IMR-90 (cell line): ENCODE results near the gene MCF2L. TPM values are rescaled to one million over a fixed set of nuclear protein-coding genes. Genes with fewer than 3 reads are reported as not detected.

ENCODE experiments used
- ATAC-seq: fragments of 200-7000 bp; cut with Tn5 transposase; 2 replicates; pipeline ENCODE4 v1.9.1; 2020; ENCODE audit warnings: low read depth, mild to moderate bottlenecking, moderate library complexity
- BruUV-seq: library from RNA; stranded (reverse); fragments of 400-500 nt; replicated peaks from 2 replicates; lab custom pipeline; 2021; lab: Mats Ljungman, UMichigan
- CTCF ChIA-PET: fragments of 300-600 bp; formaldehyde crosslinking; extraction: SDS; loops from one replicate; lab custom pipeline; 2021; ENCODE audit warnings: antibody characterized with exemption; lab: Yijun Ruan, JAX
- POLR2A ChIA-PET: fragments of 300-600 bp; sonication (Branson Sonifier 250); formaldehyde crosslinking; loops from one replicate; lab custom pipeline; 2022; ENCODE audit warnings: antibody characterized with exemption; ENCODE audit not compliant: unreplicated experiment; lab: Charles Lee
- DNase-seq: peaks from one replicate; pipeline ENCODE4 v3.0.0; 2013
- H2AFZ ChIP-seq: replicated peaks from 2 replicates; pipeline ENCODE3; 2013; ENCODE audit warnings: low read length, mild to moderate bottlenecking; ENCODE audit not compliant: poor library complexity
- H2AK5ac ChIP-seq: 2 replicates; pipeline ENCODE4 v1.6.1; 2013; ENCODE audit warnings: low read depth, low read length, inconsistent platforms
- H2AK9ac ChIP-seq: replicated peaks from 2 replicates; pipeline ENCODE3; 2013; ENCODE audit warnings: mild to moderate bottlenecking, low read depth, low read length, moderate library complexity; ENCODE audit not compliant: poor library complexity
- H2BK120ac ChIP-seq: 2 replicates; pipeline ENCODE4 v1.6.1; 2013; ENCODE audit warnings: low read depth, low read length, inconsistent platforms
- H2BK15ac ChIP-seq: 3 replicates; pipeline ENCODE4 v1.6.1; 2013; ENCODE audit warnings: low read depth, low read length, inconsistent platforms
- H2BK20ac ChIP-seq: 2 replicates; pipeline ENCODE4 v1.6.1; 2013; ENCODE audit warnings: low read depth, mild to moderate bottlenecking, inconsistent platforms, low read length, moderate library complexity
- H2BK5ac ChIP-seq: 2 replicates; pipeline ENCODE4 v1.6.1; 2013; ENCODE audit warnings: mild to moderate bottlenecking, low read depth, low read length, inconsistent platforms; ENCODE audit not compliant: poor library complexity, severe bottlenecking
- H3K14ac ChIP-seq: replicated peaks from 2 replicates; pipeline ENCODE4 v1.6.1; 2013; ENCODE audit warnings: low read depth, low read length, inconsistent platforms
- H3K18ac ChIP-seq: 2 replicates; pipeline ENCODE4 v1.6.1; 2013; ENCODE audit warnings: low read depth, low read length, control low read depth
- H3K23ac ChIP-seq: 2 replicates; pipeline ENCODE4 v1.6.1; 2013; ENCODE audit warnings: low read depth, low read length, inconsistent platforms
- H3K27ac ChIP-seq: 2 replicates; pipeline ENCODE4 v1.5.1; 2013; ENCODE audit warnings: mild to moderate bottlenecking, control low read depth, low read length; ENCODE audit not compliant: insufficient read depth
- H3K27me3 ChIP-seq: 2 replicates; pipeline ENCODE4 v1.6.1; 2013; ENCODE audit warnings: low read length; ENCODE audit not compliant: control insufficient read depth, insufficient read depth
- H3K36me3 ChIP-seq: 2 replicates; pipeline ENCODE4 v1.6.1; 2013; ENCODE audit warnings: low read length, mixed read lengths; ENCODE audit not compliant: control insufficient read depth, insufficient read depth
- H3K4ac ChIP-seq: 2 replicates; pipeline ENCODE4 v1.6.1; 2013; ENCODE audit warnings: low read depth, low read length, inconsistent platforms
- H3K4me1 ChIP-seq: 2 replicates; pipeline ENCODE4 v1.6.1; 2013; ENCODE audit warnings: low read length, mixed read lengths; ENCODE audit not compliant: control insufficient read depth, insufficient read depth
- H3K4me2 ChIP-seq: 2 replicates; pipeline ENCODE4 v1.6.1; 2013; ENCODE audit warnings: low read depth, mild to moderate bottlenecking, control low read depth, low read length, moderate library complexity
- H3K4me3 ChIP-seq: 2 replicates; pipeline ENCODE4 v1.5.1; 2013; ENCODE audit warnings: low read depth, mild to moderate bottlenecking, control low read depth, low read length, moderate library complexity; ENCODE audit not compliant: insufficient read depth
- H3K56ac ChIP-seq: 2 replicates; pipeline ENCODE4 v1.6.1; 2013; ENCODE audit warnings: low read length, inconsistent platforms; ENCODE audit not compliant: insufficient read depth; ENCODE audit errors: extremely low read depth
- H3K79me1 ChIP-seq, 2 experiments: 2 replicates each; pipeline ENCODE4 v1.6.1; 2013; ENCODE audit warnings: low read length in 2 of 2, inconsistent platforms in 1 of 2, low read depth in 1 of 2
- H3K9ac ChIP-seq: 2 replicates; pipeline ENCODE4 v1.6.1; 2013; ENCODE audit warnings: low read depth, low read length, control low read depth
- H3K9me1 ChIP-seq: 2 replicates; pipeline ENCODE4 v1.6.1; 2013; ENCODE audit warnings: low read length, inconsistent platforms; ENCODE audit not compliant: insufficient read depth
- H3K9me3 ChIP-seq: 2 replicates; pipeline ENCODE4 v1.6.1; 2013; ENCODE audit warnings: low read length; ENCODE audit not compliant: control insufficient read depth, insufficient read depth
- H4K20me1 ChIP-seq: 2 replicates; pipeline ENCODE4 v1.6.1; 2013; ENCODE audit warnings: low read length, inconsistent platforms; ENCODE audit not compliant: insufficient read depth
- H4K5ac ChIP-seq: 2 replicates; pipeline ENCODE4 v1.6.1; 2013; ENCODE audit warnings: mild to moderate bottlenecking, low read depth, low read length, control low read depth
- H4K8ac ChIP-seq, 2 experiments: 2 replicates each; pipeline ENCODE4 v1.6.1; 2013; ENCODE audit warnings: low read depth in 2 of 2, low read length in 2 of 2, control low read depth in 1 of 2, inconsistent platforms in 1 of 2
- H4K91ac ChIP-seq: 2 replicates; pipeline ENCODE4 v1.6.1; 2013; ENCODE audit warnings: low read depth, low read length, inconsistent platforms; ENCODE audit not compliant: insufficient read depth
- BHLHE40 ChIP-seq: fragments of 150-350 bp; IDR thresholded peaks from 2 replicates; pipeline ENCODE4 v1.6.1; 2016; ENCODE audit warnings: mild to moderate bottlenecking, low read depth, low read length
- CEBPB ChIP-seq: IDR thresholded peaks from 2 replicates; pipeline ENCODE4 v1.6.1; 2012; ENCODE audit warnings: low read depth, low read length, improper control_type of control experiment
- CHD1 ChIP-seq: IDR thresholded peaks from 2 replicates; pipeline ENCODE4 v1.6.1; 2012; ENCODE audit warnings: low read depth, low read length, improper control_type of control experiment
- CTCF ChIP-seq: conservative IDR thresholded peaks from 2 replicates; pipeline ENCODE4 v1.5.1; 2012; ENCODE audit warnings: mild to moderate bottlenecking, low read depth, low read length, improper control_type of control experiment
- ELK1 ChIP-seq: fragments of 150-350 bp; IDR thresholded peaks from 2 replicates; pipeline ENCODE4 v1.6.1; 2016; ENCODE audit warnings: low read depth, mild to moderate bottlenecking, low read length, moderate library complexity, borderline replicate concordance
- MAZ ChIP-seq: IDR thresholded peaks from 2 replicates; pipeline ENCODE4 v1.6.1; 2012; ENCODE audit warnings: low read depth, mild to moderate bottlenecking, low read length, improper control_type of control experiment, moderate library complexity, borderline replicate concordance
- MXI1 ChIP-seq: IDR thresholded peaks from 2 replicates; pipeline ENCODE4 v1.6.1; 2012; ENCODE audit warnings: low read depth, mild to moderate bottlenecking, low read length, moderate library complexity, borderline replicate concordance
- NFE2L2 ChIP-seq: fragments of 150-350 bp; IDR thresholded peaks from 2 replicates; pipeline ENCODE4 v1.6.1; 2016; ENCODE audit warnings: low read depth, mild to moderate bottlenecking, low read length
- RAD21 ChIP-seq: IDR thresholded peaks from 2 replicates; pipeline ENCODE4 v1.6.1; 2012; ENCODE audit warnings: low read length, improper control_type of control experiment
- RCOR1 ChIP-seq: IDR thresholded peaks from 2 replicates; pipeline ENCODE4 v1.6.1; 2012; ENCODE audit warnings: mild to moderate bottlenecking, low read length, improper control_type of control experiment; ENCODE audit not compliant: insufficient replicate concordance
- RFX5 ChIP-seq: IDR thresholded peaks from 2 replicates; pipeline ENCODE4 v1.8.0; 2012; ENCODE audit warnings: low read depth, mild to moderate bottlenecking, low read length, moderate library complexity
- WGBS, 2 experiments: methylation state at CpG; one replicate each; pipeline versions ENCODE4 v1.1.5 to v1.1.7; 2013; ENCODE audit warnings: missing lambda C conversion rate in 2 of 2; ENCODE audit not compliant: insufficient read length in 1 of 2; ENCODE audit errors: extremely low coverage in 2 of 2; 5-methylcytosine and 5-hydroxymethylcytosine counted together
- dilution Hi-C: fragments of 300-500 bp; cut with HindIII; formaldehyde crosslinking; loops from one replicate; pipeline ENCODE4 v1.14.3; 2018; ENCODE audit warnings: low sequenced_read_pairs; ENCODE audit not compliant: unreplicated experiment
- in situ Hi-C: fragments of 300-500 bp; cut with MboI; formaldehyde crosslinking; loops from 3 replicates; pipeline ENCODE4 v1.14.3; 2019; ENCODE audit warnings: low sequenced_read_pairs, inconsistent platforms, mixed read lengths
- intact Hi-C: fragments of 100-400 bp; cut with micrococcal nuclease; formaldehyde crosslinking; loops from 2 replicates; pipeline ENCODE4 v1.10.0; 2022
- polyA plus RNA-seq, 3 experiments: library from polyadenylated mRNA; depleted of rRNA; stranded (reverse); fragments of >200 nt; gene quantifications; 2 replicates each; pipeline ENCODE4 v1.2.3, GENCODE V29; 2012; ENCODE audit warnings: low replicate concordance in 1 of 3
- total RNA-seq: library from RNA; depleted of rRNA; stranded (reverse); fragments of >200 nt; gene quantifications from 2 replicates; pipeline ENCODE4 v1.2.3, GENCODE V29; 2012
- TF ChIP-seq, protein P1 (sequence below): fragments of 150-350 bp; IDR thresholded peaks from 2 replicates; pipeline ENCODE4 v1.6.1; 2017; ENCODE audit warnings: mild to moderate bottlenecking, antibody characterized with exemption, low read length, low read depth

The MCF2L gene
- total and polyA plus RNA-seq, 2 of the 4 experiments (the other 2 are of a cell fraction): 0.18 TPM; not detected in 1

DNA sequence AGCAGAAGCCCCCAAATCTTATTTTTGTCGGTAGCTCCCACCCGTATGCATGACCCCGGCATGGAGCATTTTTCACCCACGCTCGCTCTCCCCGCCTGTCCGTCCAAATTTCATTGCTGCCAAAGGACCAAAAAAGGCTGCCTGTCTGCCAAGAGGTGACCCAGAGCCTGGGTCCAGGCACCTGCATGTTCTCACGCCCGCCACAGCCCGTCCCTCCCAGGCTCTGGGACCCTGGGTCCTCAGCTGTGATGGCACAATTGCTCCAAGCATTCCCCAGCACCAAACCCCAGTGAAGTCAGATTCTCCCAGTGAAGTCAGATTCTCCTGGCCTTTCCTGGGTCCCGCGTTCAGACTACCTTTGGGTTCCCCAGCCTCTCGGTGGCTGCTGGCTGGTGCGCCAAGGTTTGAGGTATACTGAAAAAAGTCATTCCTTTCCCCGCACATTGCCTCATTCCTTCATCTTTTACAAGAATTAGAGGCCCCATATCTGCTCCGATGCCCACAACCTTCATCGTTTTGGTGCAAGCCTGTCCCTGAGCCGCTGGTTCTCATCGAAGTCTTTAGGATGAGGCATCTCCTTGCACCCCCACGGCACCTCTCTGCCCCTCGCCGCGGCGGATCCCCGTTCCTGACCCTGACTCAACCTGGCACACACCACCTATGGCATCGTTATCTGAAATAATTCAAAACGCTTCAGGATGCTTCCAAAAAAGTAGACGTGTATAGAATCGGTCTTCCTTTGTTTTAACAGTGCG lies 77.3 kb downstream of the MCF2L start:
- no peak overlapping the region for H3K9ac ChIP-seq
- H3K79me1 ChIP-seq: no peaks in the 10 kb centered on the region
- H3K4me1 ChIP-seq: no peaks in the 10 kb centered on the region
- BruUV-seq: no TSS peak
- H4K5ac ChIP-seq: no peak overlapping the region
- no peak for DNase-seq
- H2BK20ac ChIP-seq: no peak overlapping the region
- H4K8ac ChIP-seq: no peak overlapping the region
- H2AK5ac ChIP-seq: no peak overlapping the region
- POLR2A ChIA-PET: no interaction called here
- H3K36me3 ChIP-seq: no peaks in the 10 kb centered on the region
- TF ChIP-seq NFE2L2: no peak
- no peak for TF ChIP-seq RCOR1
- no peak for TF ChIP-seq RFX5
- no peak for TF ChIP-seq CEBPB
- TF ChIP-seq ELK1: no peak
- TF ChIP-seq MXI1: no peak
- TF ChIP-seq CHD1: no peak
- TF ChIP-seq MAZ: no peak
- no peak for TF ChIP-seq BHLHE40
- TF ChIP-seq, protein P1, sequence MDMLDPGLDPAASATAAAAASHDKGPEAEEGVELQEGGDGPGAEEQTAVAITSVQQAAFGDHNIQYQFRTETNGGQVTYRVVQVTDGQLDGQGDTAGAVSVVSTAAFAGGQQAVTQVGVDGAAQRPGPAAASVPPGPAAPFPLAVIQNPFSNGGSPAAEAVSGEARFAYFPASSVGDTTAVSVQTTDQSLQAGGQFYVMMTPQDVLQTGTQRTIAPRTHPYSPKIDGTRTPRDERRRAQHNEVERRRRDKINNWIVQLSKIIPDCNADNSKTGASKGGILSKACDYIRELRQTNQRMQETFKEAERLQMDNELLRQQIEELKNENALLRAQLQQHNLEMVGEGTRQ: no peak
- TF ChIP-seq CTCF: no peak
- no peak for TF ChIP-seq RAD21
- intact Hi-C loops (no loop called here), in situ Hi-C loops (no loop called here), dilution Hi-C loops (no loop called here)
- no peak overlapping the region for H3K4ac ChIP-seq
- H3K56ac ChIP-seq: no peak overlapping the region
- ATAC-seq: no peak
- 92% methylated on average over 9 of the region's 30 CpGs; no CpG with 5 or more reads in 1 of the 2 experiments for WGBS, 2 experiments
- H2AK9ac ChIP-seq: no peak overlapping the region
- H2BK5ac ChIP-seq: no peak overlapping the region
- no peak overlapping the region for H3K23ac ChIP-seq
- no peak overlapping the region for H3K14ac ChIP-seq
- no peak overlapping the region for H3K18ac ChIP-seq
- no peak overlapping the region for H3K4me3 ChIP-seq
- H4K20me1 ChIP-seq: no peaks in the 10 kb centered on the region
- peaks cover 71% of the 10 kb centered on the region for H3K27me3 ChIP-seq
- no peak overlapping the region for H3K4me2 ChIP-seq
- no peaks in the 10 kb centered on the region for H3K9me1 ChIP-seq
- H3K27ac ChIP-seq: no peak overlapping the region
- CTCF ChIA-PET: no interaction called here
- H4K91ac ChIP-seq: no peak overlapping the region
- no peaks in the 10 kb centered on the region for H3K9me3 ChIP-seq
- H2BK15ac ChIP-seq: no peak overlapping the region
- H2BK120ac ChIP-seq: no peak overlapping the region
- no peak overlapping the region for H2AFZ ChIP-seq
